Fibroblast of villous mesenchyme (primary cell): Measurements from ENCODE around the gene GCN1. TPM values are rescaled to one million over a fixed set of nuclear protein-coding genes. Genes with fewer than 3 reads are reported as not detected.

Experiments
- DNase-seq: peaks from one replicate; pipeline ENCODE4 v3.0.0-alpha.2; 2010; ENCODE audit warnings: low read depth
- H3K4me3 ChIP-seq: 2 replicates; pipeline ENCODE4 v1.5.1; 2011; ENCODE audit warnings: low read depth, mild to moderate bottlenecking, low read length
- total RNA-seq: library from RNA; depleted of rRNA; stranded (reverse); fragments of >200 nt; gene quantifications from 2 replicates; pipeline ENCODE4 v1.2.3, GENCODE V29; 2012
- TF ChIP-seq, protein P1 (sequence below): IDR thresholded peaks from 2 replicates; pipeline ENCODE4 v1.5.1; 2012; ENCODE audit warnings: low read depth, mild to moderate bottlenecking, low read length; ENCODE audit not compliant: insufficient read depth

Gene GCN1
- total RNA-seq, 1 donor, result 210 TPM

DNA sequence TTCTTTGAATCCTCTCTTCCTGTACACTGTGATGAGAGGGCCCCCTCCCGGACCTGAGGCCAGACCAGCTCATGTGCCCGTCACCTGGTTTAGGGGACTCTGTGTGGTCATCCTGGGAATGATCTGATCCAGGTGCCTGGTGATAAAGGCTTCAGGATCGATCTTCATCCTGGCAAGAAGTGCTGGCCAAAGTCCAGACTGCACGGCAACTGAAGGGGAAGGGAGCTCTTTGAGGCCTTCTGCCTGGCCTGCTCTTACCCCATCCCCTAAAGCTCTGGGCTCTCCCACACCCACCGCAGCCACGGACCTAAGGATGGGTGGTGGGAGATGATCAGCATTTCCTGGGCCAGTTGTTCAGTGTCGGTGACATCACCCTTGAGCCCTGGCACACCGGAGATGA, 31.8 kb downstream of the GCN1 start:
- H3K4me3 ChIP-seq, result no peak overlapping the region
- TF ChIP-seq, protein P1, sequence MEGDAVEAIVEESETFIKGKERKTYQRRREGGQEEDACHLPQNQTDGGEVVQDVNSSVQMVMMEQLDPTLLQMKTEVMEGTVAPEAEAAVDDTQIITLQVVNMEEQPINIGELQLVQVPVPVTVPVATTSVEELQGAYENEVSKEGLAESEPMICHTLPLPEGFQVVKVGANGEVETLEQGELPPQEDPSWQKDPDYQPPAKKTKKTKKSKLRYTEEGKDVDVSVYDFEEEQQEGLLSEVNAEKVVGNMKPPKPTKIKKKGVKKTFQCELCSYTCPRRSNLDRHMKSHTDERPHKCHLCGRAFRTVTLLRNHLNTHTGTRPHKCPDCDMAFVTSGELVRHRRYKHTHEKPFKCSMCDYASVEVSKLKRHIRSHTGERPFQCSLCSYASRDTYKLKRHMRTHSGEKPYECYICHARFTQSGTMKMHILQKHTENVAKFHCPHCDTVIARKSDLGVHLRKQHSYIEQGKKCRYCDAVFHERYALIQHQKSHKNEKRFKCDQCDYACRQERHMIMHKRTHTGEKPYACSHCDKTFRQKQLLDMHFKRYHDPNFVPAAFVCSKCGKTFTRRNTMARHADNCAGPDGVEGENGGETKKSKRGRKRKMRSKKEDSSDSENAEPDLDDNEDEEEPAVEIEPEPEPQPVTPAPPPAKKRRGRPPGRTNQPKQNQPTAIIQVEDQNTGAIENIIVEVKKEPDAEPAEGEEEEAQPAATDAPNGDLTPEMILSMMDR, result no peak
- DNase-seq, result no peak

DNA sequence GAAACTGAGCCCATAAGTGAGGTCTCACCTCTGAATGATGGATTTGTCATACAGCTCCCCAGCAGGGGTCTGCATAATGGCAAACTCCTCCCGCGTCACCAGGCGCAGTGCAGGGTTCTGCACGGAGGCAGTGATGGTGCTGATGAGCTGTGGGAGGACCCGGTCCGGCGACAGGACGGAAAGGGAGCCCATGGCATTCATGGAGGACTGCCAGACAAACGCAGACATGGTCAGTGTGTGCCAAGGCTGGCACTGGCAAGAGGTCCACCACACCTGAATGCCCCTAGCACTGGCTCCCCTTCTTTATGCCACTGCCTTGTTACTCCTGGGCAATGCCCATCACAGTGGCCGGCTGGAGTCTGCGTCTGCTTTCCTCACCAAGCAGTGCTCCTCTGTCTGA, 32.7 kb downstream of the GCN1 start:
- no peak for DNase-seq
- TF ChIP-seq, protein P1, result no peak

DNA sequence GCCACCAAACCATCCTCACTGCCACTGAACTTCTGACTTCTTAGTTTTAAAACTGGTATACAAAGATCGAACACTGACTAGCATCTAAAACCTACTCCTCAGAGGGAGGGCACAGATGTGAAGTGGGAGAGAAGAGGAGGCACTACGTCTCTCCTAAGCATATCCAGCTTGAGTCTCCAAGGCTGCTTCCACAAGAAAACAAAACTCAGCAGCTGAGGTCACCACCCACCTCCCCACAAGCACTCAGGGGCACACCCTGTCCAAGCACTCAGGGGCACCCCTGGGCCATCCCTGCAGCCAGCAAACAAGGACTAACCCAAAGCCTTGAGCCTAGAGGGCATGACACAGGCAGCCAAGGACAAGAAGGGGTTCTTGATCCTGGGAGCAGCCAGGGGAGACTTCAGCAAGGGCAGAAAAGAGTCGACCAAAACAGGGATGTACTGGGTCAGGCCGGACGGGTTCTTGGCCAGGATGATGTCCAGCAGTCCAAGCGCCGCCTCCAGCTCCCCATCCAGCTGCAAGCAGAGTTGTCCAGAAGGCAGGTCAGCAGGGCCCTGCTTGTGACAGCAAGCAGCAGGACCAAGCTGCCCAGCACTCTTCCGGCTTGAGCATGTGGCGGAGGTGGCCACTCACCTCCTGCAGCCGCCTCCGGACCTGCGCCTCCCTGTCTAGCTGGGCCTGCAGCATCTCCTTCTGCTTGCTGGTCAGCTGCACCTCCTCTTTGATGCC, 34.8 kb downstream of the GCN1 start:
- TF ChIP-seq, protein P1, result no peak
- DNase-seq, result no peak
- no peak overlapping the region for H3K4me3 ChIP-seq

More for the DNA sequence above, 32.7 kb downstream of the GCN1 start:
- H3K4me3 ChIP-seq, result no peak overlapping the region

DNA sequence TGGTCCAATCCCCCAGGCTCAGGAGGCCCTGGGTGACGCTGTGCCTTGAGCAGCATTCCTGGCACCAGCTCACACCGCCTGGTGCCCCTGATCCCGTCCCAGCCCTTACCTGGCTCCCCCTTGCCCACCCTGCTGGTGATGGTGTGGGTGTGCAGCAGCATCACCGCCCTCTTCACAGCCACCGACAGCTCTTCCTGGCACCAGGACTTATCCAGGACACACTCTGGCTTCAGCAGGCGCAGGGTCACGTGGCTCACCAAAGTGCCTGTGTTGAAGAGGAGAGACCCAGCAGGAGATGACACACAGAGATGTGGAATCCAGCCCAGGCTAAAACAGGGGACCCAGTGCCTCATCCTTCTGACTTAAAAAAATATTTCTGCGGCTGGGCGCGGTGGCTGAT, 36.2 kb downstream of the GCN1 start:
- no peak for DNase-seq
- TF ChIP-seq, protein P1, result no peak
- no peak overlapping the region for H3K4me3 ChIP-seq

DNA sequence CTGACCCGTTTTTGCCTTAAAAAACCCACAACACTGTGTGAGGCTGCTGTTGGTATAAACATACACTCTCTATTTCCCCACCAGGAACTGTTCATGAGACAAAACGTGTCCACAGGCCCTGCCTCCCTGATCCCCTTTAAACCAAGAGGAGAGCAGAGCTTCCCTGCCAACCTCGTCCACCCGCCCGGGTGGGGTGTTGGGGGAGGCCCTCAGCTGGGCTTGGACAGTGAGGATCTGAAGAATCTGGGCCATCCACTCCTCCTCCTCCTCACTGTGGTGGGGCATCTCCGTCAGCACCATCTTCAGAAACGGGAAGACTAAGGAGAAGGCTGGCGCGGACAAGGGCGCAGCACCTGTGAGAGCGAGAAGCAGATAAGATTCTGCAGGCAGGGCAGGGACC, 36.8 kb downstream of the GCN1 start:
- no peak overlapping the region for H3K4me3 ChIP-seq
- no peak for DNase-seq
- TF ChIP-seq, protein P1, result no peak

DNA sequence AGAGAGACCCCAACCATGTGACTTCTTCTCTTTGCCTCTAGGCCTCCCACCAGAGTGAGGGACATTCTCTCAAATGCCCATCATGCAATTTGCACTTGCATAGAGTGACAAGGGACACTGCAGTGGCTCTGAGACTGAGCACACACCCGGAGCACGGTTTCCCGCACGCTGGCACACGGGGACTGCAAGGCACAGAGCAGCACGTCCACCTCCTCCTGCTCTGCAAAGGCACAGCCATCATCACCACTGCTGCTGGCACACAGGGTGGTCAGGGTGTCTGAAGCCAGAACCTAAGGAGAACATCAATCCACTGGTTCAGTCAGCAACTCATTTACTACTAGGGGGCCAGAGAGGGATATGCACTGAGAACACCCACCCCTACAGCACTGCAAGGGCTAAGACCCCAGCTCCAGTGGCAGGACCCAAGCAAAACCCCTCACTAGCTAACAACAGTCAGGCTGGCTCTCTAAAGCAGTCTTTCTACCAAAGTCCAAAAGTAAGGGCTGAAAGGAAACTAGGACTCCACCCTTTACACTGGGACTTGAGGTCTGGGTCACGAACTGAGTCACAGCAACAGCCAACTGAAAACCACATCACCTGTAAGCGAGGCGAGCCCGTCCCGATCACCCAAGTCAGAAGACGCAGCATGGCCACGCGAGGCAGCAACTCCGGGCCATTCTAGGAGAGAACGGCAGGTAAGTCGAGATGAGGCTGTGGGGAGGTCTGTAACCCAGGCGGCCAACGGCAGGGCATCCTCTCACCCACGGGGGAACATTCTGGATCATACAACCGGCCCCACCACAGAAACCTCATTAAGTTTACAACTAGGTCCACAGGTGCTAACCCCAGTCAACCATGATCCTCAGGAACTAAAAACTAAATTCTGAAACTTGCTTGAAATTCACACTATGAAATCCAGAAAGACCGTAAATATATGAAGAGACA, 37.9 kb downstream of the GCN1 start:
- TF ChIP-seq, protein P1, result no peak
- no peak overlapping the region for H3K4me3 ChIP-seq
- DNase-seq, result no peak
